A673 (cell line): ENCODE data around the gene OSBPL8. TPM values are rescaled to one million over a fixed set of nuclear protein-coding genes. Genes with fewer than 3 reads are reported as not detected.
"Not testable (repeated sequence)": the region's sequence is repeated elsewhere in the genome, so short reads cannot be mapped to it uniquely, and the experiment has no call there.

Experiments
- BruUV-seq: library from RNA; stranded (reverse); fragments of 400-500 nt; replicated peaks from 2 replicates; lab custom pipeline; 2021; lab: Mats Ljungman, UMichigan
- CTCF ChIA-PET: fragments of 300-600 bp; sonication (Branson Sonifier 250); formaldehyde crosslinking; loops from one replicate; lab custom pipeline; 2022; ENCODE audit warnings: antibody characterized with exemption; lab: Charles Lee
- POLR2A ChIA-PET: fragments of 300-600 bp; sonication (Branson Sonifier 250); formaldehyde crosslinking; loops from one replicate; lab custom pipeline; 2022; ENCODE audit warnings: antibody characterized with exemption; ENCODE audit not compliant: low non-redundant PET; lab: Charles Lee
- DNase-seq: peaks from one replicate; pipeline ENCODE4 v3.0.0-alpha.2; 2015; ENCODE audit warnings: low spot score
- H3K27ac ChIP-seq: fragments of 200-600 bp; sonication (generic); 2 replicates; pipeline ENCODE4 v1.5.1; 2016; ENCODE audit warnings: mixed run types, low read depth, mild to moderate bottlenecking, mixed read lengths, antibody characterized with exemption, low read length; ENCODE audit not compliant: poor library complexity, severe bottlenecking
- H3K27me3 ChIP-seq: fragments of 200-600 bp; sonication (generic); replicated peaks from 2 replicates; pipeline ENCODE4 v1.6.1; 2017; ENCODE audit warnings: mixed run types, low read depth, mild to moderate bottlenecking, mixed read lengths, antibody characterized with exemption, low read length; ENCODE audit not compliant: insufficient read depth, poor library complexity
- H3K36me3 ChIP-seq: fragments of 200-600 bp; sonication (generic); 2 replicates; pipeline ENCODE4 v1.6.1; 2016; ENCODE audit warnings: mixed run types, mild to moderate bottlenecking, mixed read lengths, antibody characterized with exemption, low read length; ENCODE audit not compliant: insufficient read depth, poor library complexity, severe bottlenecking
- H3K4me1 ChIP-seq: fragments of 200-600 bp; sonication (generic); 2 replicates; pipeline ENCODE4 v1.6.1; 2017; ENCODE audit warnings: mixed run types, mild to moderate bottlenecking, mixed read lengths, antibody characterized with exemption, low read length; ENCODE audit not compliant: insufficient read depth, poor library complexity, severe bottlenecking
- H3K4me3 ChIP-seq: fragments of 200-600 bp; sonication (generic); 2 replicates; pipeline ENCODE4 v1.5.1; 2016; ENCODE audit warnings: low read depth, mixed run types, mild to moderate bottlenecking, mixed read lengths, low read length; ENCODE audit not compliant: poor library complexity, severe bottlenecking
- H3K9me3 ChIP-seq: fragments of 200-600 bp; sonication (generic); 2 replicates; pipeline ENCODE4 v1.6.1; 2016; ENCODE audit warnings: mixed run types, low read depth, mild to moderate bottlenecking, mixed read lengths, antibody characterized with exemption, low read length; ENCODE audit not compliant: poor library complexity, severe bottlenecking
- CTCF ChIP-seq: fragments of 300-800, 200-600 bp; sonication (generic); conservative IDR thresholded peaks from 2 replicates; pipeline ENCODE4 v1.5.1; 2017; ENCODE audit warnings: low read depth, mild to moderate bottlenecking, antibody characterized with exemption, low read length, moderate library complexity, mixed read lengths
- EZH2 ChIP-seq: fragments of 200-600 bp; sonication (generic); IDR thresholded peaks from 2 replicates; pipeline ENCODE4 v1.6.1; 2017; ENCODE audit warnings: borderline replicate concordance, low read depth, mild to moderate bottlenecking, mixed read lengths, antibody characterized with exemption, low read length; ENCODE audit not compliant: poor library complexity, severe bottlenecking
- intact Hi-C: fragments of 100-400 bp; cut with micrococcal nuclease; formaldehyde crosslinking; loops from one replicate; pipeline ENCODE4 v1.10.0; 2022; ENCODE audit not compliant: unreplicated experiment
- total RNA-seq: library from RNA; stranded (reverse); gene quantifications from 2 replicates; pipeline ENCODE4 v1.2.3, GENCODE V29; 2021

The OSBPL8 gene
- total RNA-seq, 1 experiment from 2014 or later, result 86.1 TPM

DNA sequence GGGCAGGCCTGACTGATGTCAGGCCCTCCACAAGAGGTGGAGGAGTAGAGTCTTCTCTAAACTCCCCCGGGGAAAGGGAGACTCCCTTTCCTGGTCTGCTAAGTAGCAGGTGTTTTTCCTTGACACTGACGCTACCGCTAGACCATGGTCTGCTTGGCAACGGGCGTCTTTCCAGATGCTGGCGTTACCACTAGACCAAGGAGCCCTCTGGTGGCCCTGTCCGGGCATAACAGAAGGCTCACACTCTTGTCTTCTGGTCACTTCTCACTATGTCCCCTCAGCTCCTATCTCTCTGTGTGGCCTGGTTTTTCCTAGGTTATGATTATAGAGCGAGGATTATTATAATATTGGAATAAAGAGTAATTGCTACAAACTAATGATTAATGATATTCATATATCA lies 86.7 kb downstream of the OSBPL8 start:
- POLR2A ChIA-PET, intact Hi-C loops, CTCF ChIA-PET: not testable (repeated sequence)

GRCh38 chr12:76471579-76471978 lies 88.0 kb downstream of the OSBPL8 start:
- Histone ChIP-seq H3K4me1 (peaks cover 20% of the 10 kb centered on the region), H3K4me3 (no peak overlapping the region), H3K27ac (no peak overlapping the region), H3K27me3 (no peaks in the 10 kb centered on the region), H3K36me3 (no peaks in the 10 kb centered on the region), H3K9me3 (no peaks in the 10 kb centered on the region)
- POLR2A ChIA-PET, result no interaction called here
- CTCF ChIA-PET, result no interaction called here
- no peak for DNase-seq
- intact Hi-C loops, result no loop called here
- TF ChIP-seq EZH2 (no peak), CTCF (no peak)
- BruUV-seq, result no TSS peak

More for the DNA sequence above, 86.7 kb downstream of the OSBPL8 start:
- TF ChIP-seq CTCF, result 0 out of 2 replicates have a peak, but pooled peaks have one; percentile 17
- not testable (repeated sequence) for H3K27me3 ChIP-seq, H3K9me3 ChIP-seq, DNase-seq, H3K36me3 ChIP-seq, H3K4me3 ChIP-seq, H3K27ac ChIP-seq, BruUV-seq
- H3K4me1 ChIP-seq, result peaks cover 20% of the 10 kb centered on the region

DNA sequence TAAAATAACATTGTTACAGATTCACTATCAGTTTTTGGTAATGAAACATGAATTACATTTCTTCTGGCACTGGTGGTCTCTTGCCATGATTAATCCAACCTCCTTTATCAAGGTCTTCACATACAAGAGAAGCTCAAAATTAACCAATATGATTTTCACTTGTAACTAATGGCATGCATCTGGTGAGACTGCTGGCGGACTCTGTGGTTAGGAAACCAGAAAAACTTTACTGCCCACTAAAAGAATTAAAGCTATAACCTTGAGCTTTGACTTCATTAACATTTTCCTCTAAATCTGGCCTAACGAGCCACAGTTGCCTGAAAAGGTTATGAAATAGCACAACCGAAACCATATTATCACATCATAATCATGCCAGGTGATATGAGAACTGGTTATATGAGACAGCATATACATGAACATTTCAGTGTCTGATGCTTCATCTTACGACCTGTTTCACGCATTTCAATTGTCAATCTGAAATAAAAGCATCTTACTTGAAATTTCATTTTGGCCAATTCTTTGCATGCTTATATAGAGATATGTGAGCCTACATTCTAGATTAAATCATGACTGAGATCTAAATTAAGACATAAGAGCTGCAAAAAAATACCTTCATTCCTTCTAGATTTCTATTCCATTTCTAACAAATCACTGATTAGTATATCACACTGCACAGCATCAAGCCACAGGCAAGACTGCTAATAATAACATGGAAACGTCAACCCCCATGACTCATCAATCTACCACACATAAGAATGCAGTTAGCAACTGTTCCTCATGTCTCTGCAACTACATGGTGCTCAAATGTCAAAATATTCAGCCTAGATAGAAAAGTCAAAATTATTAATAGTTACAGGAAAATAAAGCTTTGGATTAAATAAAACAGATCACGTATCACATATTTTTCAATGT lies 89.3 kb downstream of the OSBPL8 start:
- intact Hi-C loops, result no loop called here
- POLR2A ChIA-PET, result no interaction called here
- CTCF ChIA-PET, result no interaction called here
- peaks cover 20% of the 10 kb centered on the region for H3K4me1 ChIP-seq
- H3K4me3 ChIP-seq, result no peak overlapping the region
- DNase-seq, result peak; percentile 70
- no peaks in the 10 kb centered on the region for H3K36me3 ChIP-seq
- no TSS peak for BruUV-seq
- no peak for TF ChIP-seq EZH2
- TF ChIP-seq CTCF, result no peak
- H3K9me3 ChIP-seq, result no peaks in the 10 kb centered on the region
- H3K27ac ChIP-seq, result no peak overlapping the region
- no peaks in the 10 kb centered on the region for H3K27me3 ChIP-seq
